G401 (cell line): ENCODE measurements around the gene PTPRG. TPM values are rescaled to one million over a fixed set of nuclear protein-coding genes. Genes with fewer than 3 reads are reported as not detected.

ENCODE experiments used
- DNase-seq: peaks from one replicate; pipeline ENCODE4 v3.0.0-alpha.2; 2015; ENCODE audit warnings: low spot score
- in situ Hi-C: cut with HindIII; loops from 2 replicates; pipeline ENCODE4 v1.10.0; 2016; ENCODE audit warnings: low sequenced_read_pairs, mixed read lengths
- total RNA-seq: library from RNA; depleted of rRNA; stranded (reverse); fragments of >200 nt; shearing (Covaris generic); gene quantifications from 2 replicates; pipeline ENCODE4 v1.2.3, GENCODE V29; 2014

Gene PTPRG
- total RNA-seq, 1 experiment from 2014 or later: 1.4 TPM

DNA sequence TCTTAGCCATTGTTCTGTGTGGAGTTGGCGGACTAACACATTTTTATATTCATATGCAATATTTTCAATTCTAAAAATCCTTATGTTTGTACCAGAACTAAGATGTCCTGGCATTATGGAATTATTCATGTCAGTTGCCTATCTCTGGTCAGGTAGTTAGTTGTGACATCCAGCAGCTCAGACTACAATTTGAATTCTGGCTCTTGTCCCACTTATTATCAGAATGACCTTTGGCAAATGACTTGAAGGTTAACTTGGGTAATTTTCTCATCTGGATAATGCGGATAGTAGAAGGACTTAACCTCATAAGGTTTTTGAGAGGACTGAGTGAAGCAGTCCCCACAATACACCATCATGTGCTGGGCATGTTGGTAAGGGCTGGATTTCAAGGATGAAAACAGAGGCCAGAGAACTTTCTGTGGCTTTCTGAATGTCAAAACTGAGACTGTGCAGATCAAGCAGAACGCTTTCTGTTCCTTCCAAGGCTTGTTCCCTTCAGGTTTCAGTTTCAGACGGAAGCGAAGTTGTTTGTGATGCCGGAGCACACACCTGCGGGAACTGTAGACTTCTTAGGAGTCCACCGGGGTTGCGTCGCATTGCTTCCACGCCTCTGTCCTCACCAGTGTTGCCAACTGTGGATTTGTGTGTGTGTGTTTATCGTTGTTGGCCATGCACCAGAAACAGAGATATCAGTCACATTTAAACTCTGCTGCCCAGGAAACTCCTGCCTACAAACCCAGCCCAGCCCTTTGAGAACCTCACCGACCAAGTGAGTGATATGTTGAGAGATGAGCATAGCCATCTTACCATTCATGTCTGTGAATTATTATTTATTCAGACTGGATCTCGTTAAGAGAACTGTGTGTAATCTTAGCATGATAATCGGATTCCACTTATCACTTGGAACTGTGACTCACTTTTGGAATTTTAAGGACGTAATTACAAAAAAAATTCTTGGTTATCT, 76.0 kb downstream of the PTPRG start:
- DNase-seq: no peak
- in situ Hi-C loops: no loop called here

DNA sequence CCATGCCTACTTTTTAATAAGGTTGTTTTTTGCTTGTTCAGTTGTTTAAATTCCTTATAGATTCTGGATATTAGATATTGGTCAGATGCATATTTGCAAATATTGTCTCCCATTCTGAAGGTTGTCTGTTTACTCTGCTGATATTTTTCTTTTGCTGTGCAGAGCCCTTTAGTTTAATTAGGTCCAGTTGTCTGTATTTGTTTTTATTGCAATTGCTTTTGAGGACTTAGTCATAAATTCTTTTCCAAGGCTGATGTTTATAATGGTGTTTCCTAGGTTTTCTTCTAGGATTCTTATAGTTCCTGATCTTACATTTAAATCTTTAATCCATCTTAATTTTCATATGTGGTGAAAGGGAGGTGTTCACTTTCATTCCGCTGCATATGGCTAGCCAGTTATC, 77.4 kb downstream of the PTPRG start:
- no peak for DNase-seq
- in situ Hi-C loops: no loop called here

DNA sequence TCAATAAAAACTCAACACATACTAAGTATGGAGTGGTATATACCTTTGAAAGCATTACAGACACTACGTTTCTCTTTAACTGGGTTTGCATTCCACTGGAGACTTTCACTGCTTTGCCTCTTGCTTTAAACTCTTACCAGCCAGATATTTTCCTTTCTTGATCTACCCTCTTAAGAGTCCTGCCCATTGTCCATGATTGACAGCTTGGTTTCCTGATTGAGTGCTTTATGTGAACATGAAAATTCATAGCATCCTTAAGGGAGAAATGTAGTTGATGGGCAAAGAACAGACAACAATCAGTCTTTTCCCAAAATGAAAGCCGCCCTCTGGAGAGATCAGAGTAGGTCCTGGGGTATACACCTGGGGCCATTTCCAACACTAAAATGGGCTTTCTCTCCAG, 78.6 kb downstream of the PTPRG start:
- in situ Hi-C loops: no loop called here
- no peak for DNase-seq

DNA sequence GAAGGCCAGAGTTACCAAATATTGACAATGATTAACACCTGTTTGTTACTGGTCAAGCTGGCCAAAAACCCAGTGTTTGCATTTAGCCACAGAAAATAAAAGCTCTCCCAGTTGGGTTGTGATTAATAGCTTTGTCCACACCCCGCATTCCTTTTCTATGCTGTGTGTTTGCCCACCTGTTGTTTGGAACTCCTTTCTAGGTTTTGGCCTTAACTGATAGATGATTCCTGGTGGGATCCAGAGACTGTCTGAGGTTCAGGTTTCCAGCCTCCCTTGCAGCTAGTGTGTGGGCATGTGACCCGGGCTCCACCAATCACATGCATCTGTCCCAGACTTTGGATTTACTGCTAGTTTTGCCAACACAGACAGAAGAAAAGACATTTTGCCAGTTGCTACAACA, 83.8 kb downstream of the PTPRG start:
- DNase-seq: no peak
- in situ Hi-C loops: no loop called here

GRCh38 chr3:61646360-61646759, 85.0 kb downstream of the PTPRG start:
- in situ Hi-C loops: no loop called here
- no peak for DNase-seq

GRCh38 chr3:61646851-61647525, 85.6 kb downstream of the PTPRG start:
- DNase-seq: no peak
- in situ Hi-C loops: no loop called here

GRCh38 chr3:61648481-61648880, 87.1 kb downstream of the PTPRG start:
- DNase-seq: no peak
- in situ Hi-C loops: no loop called here

DNA sequence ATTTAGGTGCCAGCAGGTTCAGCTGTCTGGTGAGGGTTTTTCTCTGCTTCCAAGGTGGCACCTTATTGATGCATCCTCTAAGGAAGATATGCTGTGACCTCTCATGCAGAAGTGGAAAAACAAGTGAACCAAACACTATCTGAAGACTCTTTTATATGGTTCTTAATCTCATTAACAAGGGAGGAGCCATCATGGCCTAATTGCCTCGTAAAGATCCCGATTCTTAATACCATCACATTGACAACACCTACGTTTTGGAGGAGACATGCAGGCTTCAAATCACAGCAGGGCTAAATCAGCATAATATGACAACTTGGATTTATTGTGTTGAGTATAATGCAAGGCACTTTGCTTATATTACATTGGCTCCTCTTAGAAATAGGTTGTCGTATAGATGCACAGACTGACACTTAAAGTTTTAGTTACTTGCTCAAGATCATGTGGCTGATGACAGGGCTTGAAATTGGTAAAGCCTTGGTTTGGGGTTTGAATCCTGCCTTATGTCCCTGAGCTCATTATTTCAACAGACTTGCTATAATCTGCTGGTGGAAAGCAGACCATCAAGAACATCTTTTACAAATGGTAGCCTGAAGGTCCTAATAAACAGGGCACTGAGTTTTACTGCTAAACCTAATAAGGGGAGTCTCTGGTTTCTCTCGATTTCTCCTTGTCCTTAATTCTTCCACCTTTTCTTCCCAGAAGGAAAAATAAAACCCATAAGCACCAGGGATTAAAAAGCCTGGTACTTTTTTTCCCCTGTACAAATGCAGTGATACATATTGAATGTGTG, 88.2 kb downstream of the PTPRG start:
- in situ Hi-C loops: no loop called here
- peak; percentile 28 for DNase-seq

DNA sequence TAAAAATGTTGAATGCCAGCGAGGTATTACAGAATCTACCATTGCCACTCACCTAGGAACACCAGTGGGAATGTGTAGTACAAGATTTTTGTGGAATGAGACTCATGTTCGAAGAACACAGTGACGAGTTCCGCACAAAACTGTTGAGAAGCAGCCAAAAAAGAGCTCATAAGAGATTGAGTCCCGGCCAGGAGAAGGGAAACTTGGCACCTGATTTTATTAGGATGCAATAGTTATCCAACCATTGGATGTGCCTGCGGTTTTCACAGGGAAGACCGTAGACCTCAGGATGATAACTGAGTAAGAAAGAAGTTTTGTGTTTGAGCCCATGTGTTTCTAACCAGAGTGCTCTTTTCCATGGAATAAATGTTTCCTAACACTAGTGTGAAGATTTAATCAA, 88.9 kb downstream of the PTPRG start:
- in situ Hi-C loops: no loop called here
- peak; percentile 61 for DNase-seq

GRCh38 chr3:61650719-61651410, 89.5 kb downstream of the PTPRG start:
- no peak for DNase-seq
- in situ Hi-C loops: no loop called here

DNA sequence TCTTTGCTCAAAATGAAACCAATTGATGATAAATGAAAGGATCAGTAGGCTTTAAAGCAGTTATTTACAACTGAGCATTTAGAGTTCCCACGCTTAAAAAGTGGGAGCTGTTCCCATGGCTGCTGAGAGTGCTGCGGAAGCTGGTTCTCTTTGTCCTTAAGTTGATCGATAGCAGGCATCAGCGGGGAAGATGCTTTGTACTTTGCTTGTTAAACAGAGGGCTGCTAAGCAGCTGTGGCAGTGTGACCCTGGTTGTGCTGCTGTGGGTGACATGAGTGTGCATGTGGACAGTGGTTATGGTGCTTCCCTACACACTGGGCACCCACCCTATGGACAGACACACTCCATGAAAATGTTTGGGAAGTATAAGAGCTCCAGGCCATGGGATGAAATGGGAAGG, 96.3 kb downstream of the PTPRG start:
- in situ Hi-C loops: no loop called here
- no peak for DNase-seq

GRCh38 chr3:61662861-61663260, 101.5 kb downstream of the PTPRG start:
- in situ Hi-C loops: no loop called here
- DNase-seq: no peak

GRCh38 chr3:61663356-61664104, 102.2 kb downstream of the PTPRG start:
- DNase-seq: no peak
- in situ Hi-C loops: no loop called here

- in situ Hi-C loops: no loop called here
- no peak for DNase-seq
These were observed 102.7 kb downstream of the PTPRG start for GRCh38 chr3:61664105-61664482.

DNA sequence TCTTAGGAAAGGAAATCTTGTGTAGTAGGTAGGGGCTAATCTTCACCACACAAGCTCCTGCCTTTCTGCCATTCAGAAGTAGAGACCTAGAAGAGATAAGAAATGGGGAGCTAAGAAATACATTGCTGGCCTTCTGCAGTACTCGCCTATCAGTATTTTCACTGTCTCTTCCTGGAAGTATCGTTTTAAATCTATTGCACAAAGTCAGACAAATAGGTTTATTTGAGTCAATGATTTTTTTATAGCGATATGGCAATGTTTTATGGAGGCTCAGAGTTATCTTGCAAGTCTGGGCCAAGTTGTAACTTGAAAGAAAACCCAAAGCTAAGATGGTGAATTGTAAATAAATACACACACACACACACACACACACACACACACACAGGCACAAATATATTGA, 103.8 kb downstream of the PTPRG start:
- in situ Hi-C loops: no loop called here
- DNase-seq: no peak

DNA sequence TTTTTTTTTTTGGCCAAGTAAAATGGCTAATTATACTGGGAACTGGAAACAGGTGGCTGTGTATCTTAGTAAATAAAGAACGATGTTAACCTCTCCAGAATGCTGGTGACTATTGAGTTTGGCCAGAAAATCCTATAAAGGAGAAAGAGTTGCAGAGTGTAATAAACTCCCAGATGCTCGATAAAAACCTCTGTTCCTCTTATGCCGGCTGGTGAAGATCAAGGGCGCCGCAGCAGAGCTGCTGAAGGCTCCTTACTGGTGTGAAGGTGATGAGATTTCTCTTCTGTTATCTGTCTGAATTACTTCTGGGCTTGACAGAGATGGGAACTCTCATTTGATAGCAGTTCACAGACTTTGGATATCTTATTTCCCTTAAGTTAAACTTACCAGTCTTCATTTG, 104.6 kb downstream of the PTPRG start:
- DNase-seq: no peak
- in situ Hi-C loops: no loop called here

DNA sequence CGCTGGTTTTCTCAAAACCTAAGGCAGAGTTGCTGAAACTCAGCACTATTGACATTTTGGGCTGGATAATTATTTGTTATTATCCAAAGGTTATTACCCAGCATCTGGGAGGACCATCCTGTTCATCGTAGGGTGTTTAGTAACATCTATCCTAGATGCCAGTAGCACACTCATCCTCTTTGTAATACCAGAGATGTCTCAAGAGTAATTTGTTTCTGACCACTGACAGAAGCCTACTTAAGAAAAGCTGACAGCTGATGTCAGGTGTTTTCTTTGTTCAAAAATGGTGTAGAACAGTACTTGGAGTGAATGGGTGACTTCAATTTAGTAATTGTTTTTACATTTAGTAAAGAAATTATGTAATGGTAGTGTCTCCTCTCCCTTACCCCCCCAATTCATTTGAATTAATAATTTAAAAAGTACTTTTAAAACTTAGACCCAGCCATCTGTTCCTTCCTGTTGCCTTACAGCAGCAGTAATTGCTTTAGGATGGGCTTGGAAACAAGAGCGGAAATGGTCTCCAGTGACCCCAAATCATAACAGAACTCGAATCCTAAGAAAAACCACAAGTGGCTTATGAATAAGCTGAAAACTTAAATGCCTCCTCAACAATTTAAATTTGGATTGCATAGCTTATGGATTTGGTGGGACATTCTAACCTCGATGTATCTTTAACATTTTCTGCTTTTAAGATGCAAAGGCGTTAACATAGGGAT, 105.4 kb downstream of the PTPRG start:
- in situ Hi-C loops: no loop called here
- no peak for DNase-seq

GRCh38 chr3:61667383-61667782, 106.0 kb downstream of the PTPRG start:
- no peak for DNase-seq
- in situ Hi-C loops: no loop called here
